Hepatocyte (in vitro differentiated cells): Measurements from ENCODE around the gene ACP1. TPM values are rescaled to one million over a fixed set of nuclear protein-coding genes. Genes with fewer than 3 reads are reported as not detected.
A peak's percentile ranks its signal among the peaks of the same experiment; 100 is the strongest.

ENCODE experiments used
- DNase-seq: peaks from one replicate; pipeline ENCODE4 v3.0.0-alpha.2; 2016; ENCODE audit warnings: low spot score
- H2AFZ ChIP-seq: fragments of 200-600 bp; sonication (generic); 2 replicates; pipeline ENCODE4 v1.6.0; 2016; ENCODE audit warnings: antibody characterized with exemption, mild to moderate bottlenecking
- H3K27ac ChIP-seq: fragments of 200-600 bp; sonication (generic); 2 replicates; pipeline ENCODE4 v1.5.1; 2016; ENCODE audit warnings: mild to moderate bottlenecking
- H3K27me3 ChIP-seq: fragments of 200-600 bp; sonication (generic); 2 replicates; pipeline ENCODE4 v1.6.1; 2016
- H3K36me3 ChIP-seq: fragments of 200-600 bp; sonication (generic); replicated peaks from 2 replicates; pipeline ENCODE4 v1.5.1; 2016; ENCODE audit warnings: low read depth; ENCODE audit not compliant: insufficient read depth
- H3K4me1 ChIP-seq: fragments of 200-600 bp; sonication (generic); 2 replicates; pipeline ENCODE4 v1.5.1; 2016; ENCODE audit warnings: mild to moderate bottlenecking, moderate library complexity; ENCODE audit not compliant: insufficient read depth
- H3K4me2 ChIP-seq: fragments of 200-600 bp; sonication (generic); 2 replicates; pipeline ENCODE4 v1.6.0; 2016
- H3K4me3 ChIP-seq: fragments of 200-600 bp; sonication (generic); 2 replicates; pipeline ENCODE4 v1.5.1; 2016; ENCODE audit warnings: mild to moderate bottlenecking
- H3K79me2 ChIP-seq: fragments of 200-600 bp; sonication (generic); 2 replicates; pipeline ENCODE4 v1.6.0; 2017; ENCODE audit warnings: mild to moderate bottlenecking
- H3K9me2 ChIP-seq: fragments of 200-600 bp; sonication (generic); replicated peaks from 2 replicates; pipeline ENCODE4 v1.6.0; 2017; ENCODE audit warnings: mild to moderate bottlenecking; ENCODE audit not compliant: insufficient read depth
- H3K9me3 ChIP-seq: fragments of 200-600 bp; sonication (generic); 2 replicates; pipeline ENCODE4 v1.5.1; 2016; ENCODE audit warnings: low read depth, mild to moderate bottlenecking
- H4K20me1 ChIP-seq: fragments of 200-600 bp; sonication (generic); 2 replicates; pipeline ENCODE4 v1.6.0; 2016; ENCODE audit warnings: mild to moderate bottlenecking; ENCODE audit not compliant: insufficient read depth, poor library complexity, severe bottlenecking
- EZH2 ChIP-seq: fragments of 200-600 bp; sonication (generic); IDR thresholded peaks from 2 replicates; pipeline ENCODE4 v1.6.1; 2016; ENCODE audit warnings: antibody characterized with exemption, mild to moderate bottlenecking, borderline replicate concordance
- EZH2phosphoT487 ChIP-seq: fragments of 200-600 bp; sonication (generic); IDR thresholded peaks from one replicate; pipeline ENCODE4 v1.6.1; 2018; ENCODE audit warnings: antibody characterized with exemption, mild to moderate bottlenecking, low read depth, moderate library complexity; ENCODE audit not compliant: unreplicated experiment, severe bottlenecking
- WGBS: methylation state at CpG from one replicate; pipeline ENCODE4 v1.1.6; 2016; ENCODE audit warnings: low lambda C conversion rate; ENCODE audit errors: missing lambda C conversion rate; 5-methylcytosine and 5-hydroxymethylcytosine counted together
- polyA plus RNA-seq: library from polyadenylated mRNA; unstranded; fragments of >200 nt; fragmentation: Nextera tagmentation; extraction: Ambion mirVana; gene quantifications from 2 replicates; pipeline ENCODE4 v1.2.1, GENCODE V29; 2016
- total RNA-seq: library from RNA; depleted of rRNA; stranded (reverse); fragments of >200 nt; gene quantifications from 2 replicates; pipeline ENCODE4 v1.2.3, GENCODE V29; 2014
- TF ChIP-seq, protein P1 (sequence below): fragments of 200-600 bp; sonication (generic); IDR thresholded peaks from 2 replicates; pipeline ENCODE4 v1.5.1; 2016; ENCODE audit warnings: antibody characterized with exemption, mild to moderate bottlenecking; ENCODE audit not compliant: poor library complexity

The ACP1 gene
- total and polyA plus RNA-seq, 2 experiments from 2014 or later, result 175 to 194 TPM

DNA sequence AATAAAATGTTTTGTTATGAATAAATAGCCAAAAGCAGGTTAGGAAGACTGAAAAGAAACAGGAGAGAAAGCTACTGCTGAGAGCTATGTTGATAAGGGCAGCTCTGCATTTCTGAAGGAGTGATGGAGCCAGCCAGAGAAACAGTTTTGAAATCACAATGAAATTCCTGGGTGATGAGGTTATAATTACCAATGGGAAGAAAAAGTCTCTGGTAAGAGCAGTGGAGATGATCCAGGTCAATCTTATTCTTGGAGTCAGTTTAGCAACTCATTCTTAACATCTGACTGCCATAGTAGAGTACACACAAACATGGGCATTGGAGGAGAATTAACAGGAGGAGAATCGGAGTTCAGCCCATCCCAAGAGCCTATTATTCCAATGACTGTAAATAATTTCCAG is 20.8 kb downstream of the ACP1 start:
- no peak overlapping the region for H3K27ac ChIP-seq
- peaks cover 9% of the 10 kb centered on the region for H3K4me1 ChIP-seq
- peaks cover 39% of the 10 kb centered on the region for H3K27me3 ChIP-seq
- H2AFZ ChIP-seq, result no peak overlapping the region
- no peaks in the 10 kb centered on the region for H3K9me3 ChIP-seq
- DNase-seq, result no peak
- peaks cover 16% of the 10 kb centered on the region for H4K20me1 ChIP-seq
- TF ChIP-seq EZH2phosphoT487 (no peak), EZH2 (no peak)
- TF ChIP-seq, protein P1, sequence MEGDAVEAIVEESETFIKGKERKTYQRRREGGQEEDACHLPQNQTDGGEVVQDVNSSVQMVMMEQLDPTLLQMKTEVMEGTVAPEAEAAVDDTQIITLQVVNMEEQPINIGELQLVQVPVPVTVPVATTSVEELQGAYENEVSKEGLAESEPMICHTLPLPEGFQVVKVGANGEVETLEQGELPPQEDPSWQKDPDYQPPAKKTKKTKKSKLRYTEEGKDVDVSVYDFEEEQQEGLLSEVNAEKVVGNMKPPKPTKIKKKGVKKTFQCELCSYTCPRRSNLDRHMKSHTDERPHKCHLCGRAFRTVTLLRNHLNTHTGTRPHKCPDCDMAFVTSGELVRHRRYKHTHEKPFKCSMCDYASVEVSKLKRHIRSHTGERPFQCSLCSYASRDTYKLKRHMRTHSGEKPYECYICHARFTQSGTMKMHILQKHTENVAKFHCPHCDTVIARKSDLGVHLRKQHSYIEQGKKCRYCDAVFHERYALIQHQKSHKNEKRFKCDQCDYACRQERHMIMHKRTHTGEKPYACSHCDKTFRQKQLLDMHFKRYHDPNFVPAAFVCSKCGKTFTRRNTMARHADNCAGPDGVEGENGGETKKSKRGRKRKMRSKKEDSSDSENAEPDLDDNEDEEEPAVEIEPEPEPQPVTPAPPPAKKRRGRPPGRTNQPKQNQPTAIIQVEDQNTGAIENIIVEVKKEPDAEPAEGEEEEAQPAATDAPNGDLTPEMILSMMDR, result no peak
- no peaks in the 10 kb centered on the region for H3K36me3 ChIP-seq
- H3K9me2 ChIP-seq, result no peaks in the 10 kb centered on the region
- H3K4me2 ChIP-seq, result peak overlapping the region; percentile 91
- H3K79me2 ChIP-seq, result no peaks in the 10 kb centered on the region
- no peak overlapping the region for H3K4me3 ChIP-seq
- 91% methylated on average over 1 of the region's 1 CpG for WGBS

DNA sequence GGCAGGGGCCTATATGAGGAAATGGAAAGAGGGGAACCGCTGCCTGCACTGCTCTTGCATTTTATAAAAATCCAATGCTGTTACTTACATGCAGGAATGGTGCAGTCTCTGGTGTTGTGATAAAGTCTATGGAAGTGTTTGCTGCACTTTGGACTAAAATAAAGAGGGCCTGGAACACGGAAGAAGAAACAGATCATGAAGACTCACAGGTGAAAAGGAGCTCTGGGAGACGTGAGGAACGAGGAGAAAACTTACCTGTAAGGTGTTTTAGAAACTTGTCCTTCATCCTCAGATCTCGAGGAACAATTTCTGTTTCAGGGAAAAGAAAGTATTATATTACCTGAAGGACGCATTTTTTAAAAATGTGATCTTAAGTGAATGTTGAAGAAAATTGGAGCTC is 21.3 kb downstream of the ACP1 start:
- Histone ChIP-seq H3K4me3 (no peak overlapping the region), H4K20me1 (peaks cover 16% of the 10 kb centered on the region), H3K4me2 (peak overlapping the region; percentile 91)

DNA sequence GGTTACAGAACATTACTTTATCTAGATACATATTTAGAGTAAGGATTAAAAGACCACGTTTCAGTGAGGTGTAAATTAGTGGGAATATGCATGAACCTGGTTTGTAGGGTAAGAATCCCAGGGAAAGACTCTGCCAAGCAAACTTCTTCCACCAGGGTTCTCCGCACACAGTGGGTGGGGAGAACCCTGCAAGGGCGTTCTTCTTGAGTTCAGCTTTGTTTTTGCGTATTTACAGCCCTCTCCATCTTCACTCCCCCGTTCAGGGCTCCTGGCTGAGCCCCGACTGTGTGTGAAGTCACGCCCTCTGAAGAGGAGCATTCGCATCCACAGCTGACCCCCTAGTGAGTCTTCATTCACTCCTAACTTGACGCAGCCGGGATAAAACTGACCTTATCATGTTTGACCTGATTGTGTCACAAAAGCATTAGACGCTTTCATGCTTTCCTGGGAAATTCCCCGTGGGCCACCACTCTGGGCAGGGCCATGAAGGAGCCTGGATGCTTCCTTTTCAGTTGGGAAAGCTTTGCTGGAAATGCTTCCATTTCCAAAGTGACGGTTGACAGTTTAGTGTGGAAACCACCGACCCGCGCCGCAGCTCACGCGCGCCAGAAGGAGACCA is 22.1 kb downstream of the ACP1 start:
- Histone ChIP-seq H3K4me3 (peak overlapping the region; percentile 58), H3K27ac (no peak overlapping the region), H3K4me1 (peaks cover 9% of the 10 kb centered on the region), H3K4me2 (peak overlapping the region; percentile 91), H4K20me1 (peaks cover 16% of the 10 kb centered on the region), H3K9me2 (no peaks in the 10 kb centered on the region), H3K79me2 (no peaks in the 10 kb centered on the region), H3K36me3 (no peaks in the 10 kb centered on the region), H2AFZ (no peak overlapping the region), H3K27me3 (peaks cover 52% of the 10 kb centered on the region), H3K9me3 (no peaks in the 10 kb centered on the region)
- no peak for TF ChIP-seq EZH2phosphoT487
- 10% methylated on average over 20 of the region's 20 CpGs for WGBS
- peak; percentile 16 for DNase-seq

More for the DNA sequence above, 21.3 kb downstream of the ACP1 start:
- Histone ChIP-seq H3K4me1 (peaks cover 9% of the 10 kb centered on the region), H3K9me2 (no peaks in the 10 kb centered on the region), H3K9me3 (no peaks in the 10 kb centered on the region), H3K27ac (no peak overlapping the region), H3K79me2 (no peaks in the 10 kb centered on the region), H2AFZ (no peak overlapping the region), H3K27me3 (peaks cover 44% of the 10 kb centered on the region), H3K36me3 (no peaks in the 10 kb centered on the region)
- TF ChIP-seq, protein P1, result no peak
- TF ChIP-seq EZH2phosphoT487, result no peak
- TF ChIP-seq EZH2, result no peak
- WGBS, result 75% methylated on average over 6 of the region's 6 CpGs
- DNase-seq, result no peak

DNA sequence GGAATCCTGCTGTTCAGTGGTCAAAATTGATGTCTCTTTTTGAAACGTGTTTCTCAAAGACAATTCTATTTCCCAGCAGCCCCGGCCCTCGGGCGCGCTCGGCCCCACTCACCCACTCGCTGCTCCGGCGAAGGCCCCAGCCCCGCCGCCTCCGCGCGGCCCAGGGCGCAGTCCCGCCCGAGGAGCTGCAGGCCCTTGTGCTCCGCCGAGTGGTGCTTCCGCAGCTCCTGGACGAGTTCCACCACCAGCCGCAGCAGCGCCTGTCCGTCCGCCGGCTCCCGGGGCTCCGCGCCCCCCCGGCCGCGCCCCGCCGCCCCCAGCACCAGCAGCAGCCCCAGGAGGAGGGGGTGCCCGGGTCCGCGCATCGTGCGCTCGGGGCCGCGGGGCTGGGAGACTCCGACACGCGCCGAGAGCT is 22.7 kb downstream of the ACP1 start:
- H3K4me2 ChIP-seq, result peak overlapping the region; percentile 91
- WGBS, result under 1% methylated on average over 27 of the region's 46 CpGs
- H3K27ac ChIP-seq, result no peak overlapping the region
- TF ChIP-seq, protein P1, result no peak
- TF ChIP-seq EZH2phosphoT487, result no peak
- TF ChIP-seq EZH2, result no peak
- H3K4me1 ChIP-seq, result peaks cover 9% of the 10 kb centered on the region
- no peaks in the 10 kb centered on the region for H3K9me2 ChIP-seq
- peaks cover 16% of the 10 kb centered on the region for H4K20me1 ChIP-seq
- DNase-seq, result peak; percentile 59
- no peaks in the 10 kb centered on the region for H3K79me2 ChIP-seq
- H3K9me3 ChIP-seq, result no peaks in the 10 kb centered on the region
- H3K4me3 ChIP-seq, result peak overlapping the region; percentile 58
- H2AFZ ChIP-seq, result peak overlapping the region; percentile 66
- no peaks in the 10 kb centered on the region for H3K36me3 ChIP-seq
- H3K27me3 ChIP-seq, result peaks cover 58% of the 10 kb centered on the region
